IMR-90 (cell line): ENCODE results near the gene HTT. TPM values are rescaled to one million over a fixed set of nuclear protein-coding genes. Genes with fewer than 3 reads are reported as not detected.

ENCODE experiments used
- ATAC-seq: fragments of 200-7000 bp; cut with Tn5 transposase; 2 replicates; pipeline ENCODE4 v1.9.1; 2020; ENCODE audit warnings: low read depth, mild to moderate bottlenecking, moderate library complexity
- BruUV-seq: library from RNA; stranded (reverse); fragments of 400-500 nt; replicated peaks from 2 replicates; lab custom pipeline; 2021; lab: Mats Ljungman, UMichigan
- CTCF ChIA-PET: fragments of 300-600 bp; formaldehyde crosslinking; extraction: SDS; loops from one replicate; lab custom pipeline; 2021; ENCODE audit warnings: antibody characterized with exemption; lab: Yijun Ruan, JAX
- POLR2A ChIA-PET: fragments of 300-600 bp; sonication (Branson Sonifier 250); formaldehyde crosslinking; loops from one replicate; lab custom pipeline; 2022; ENCODE audit warnings: antibody characterized with exemption; ENCODE audit not compliant: unreplicated experiment; lab: Charles Lee
- DNase-seq: peaks from one replicate; pipeline ENCODE4 v3.0.0; 2013
- H2AFZ ChIP-seq: replicated peaks from 2 replicates; pipeline ENCODE3; 2013; ENCODE audit warnings: low read length, mild to moderate bottlenecking; ENCODE audit not compliant: poor library complexity
- H2AK5ac ChIP-seq: 2 replicates; pipeline ENCODE4 v1.6.1; 2013; ENCODE audit warnings: low read depth, low read length, inconsistent platforms
- H2AK9ac ChIP-seq: replicated peaks from 2 replicates; pipeline ENCODE3; 2013; ENCODE audit warnings: mild to moderate bottlenecking, low read depth, low read length, moderate library complexity; ENCODE audit not compliant: poor library complexity
- H2BK120ac ChIP-seq: 2 replicates; pipeline ENCODE4 v1.6.1; 2013; ENCODE audit warnings: low read depth, low read length, inconsistent platforms
- H2BK15ac ChIP-seq: 3 replicates; pipeline ENCODE4 v1.6.1; 2013; ENCODE audit warnings: low read depth, low read length, inconsistent platforms
- H2BK20ac ChIP-seq: 2 replicates; pipeline ENCODE4 v1.6.1; 2013; ENCODE audit warnings: low read depth, mild to moderate bottlenecking, inconsistent platforms, low read length, moderate library complexity
- H2BK5ac ChIP-seq: 2 replicates; pipeline ENCODE4 v1.6.1; 2013; ENCODE audit warnings: mild to moderate bottlenecking, low read depth, low read length, inconsistent platforms; ENCODE audit not compliant: poor library complexity, severe bottlenecking
- H3K14ac ChIP-seq: replicated peaks from 2 replicates; pipeline ENCODE4 v1.6.1; 2013; ENCODE audit warnings: low read depth, low read length, inconsistent platforms
- H3K18ac ChIP-seq: 2 replicates; pipeline ENCODE4 v1.6.1; 2013; ENCODE audit warnings: low read depth, low read length, control low read depth
- H3K23ac ChIP-seq: 2 replicates; pipeline ENCODE4 v1.6.1; 2013; ENCODE audit warnings: low read depth, low read length, inconsistent platforms
- H3K27ac ChIP-seq: 2 replicates; pipeline ENCODE4 v1.5.1; 2013; ENCODE audit warnings: mild to moderate bottlenecking, control low read depth, low read length; ENCODE audit not compliant: insufficient read depth
- H3K27me3 ChIP-seq: 2 replicates; pipeline ENCODE4 v1.6.1; 2013; ENCODE audit warnings: low read length; ENCODE audit not compliant: control insufficient read depth, insufficient read depth
- H3K36me3 ChIP-seq: 2 replicates; pipeline ENCODE4 v1.6.1; 2013; ENCODE audit warnings: low read length, mixed read lengths; ENCODE audit not compliant: control insufficient read depth, insufficient read depth
- H3K4ac ChIP-seq: 2 replicates; pipeline ENCODE4 v1.6.1; 2013; ENCODE audit warnings: low read depth, low read length, inconsistent platforms
- H3K4me1 ChIP-seq: 2 replicates; pipeline ENCODE4 v1.6.1; 2013; ENCODE audit warnings: low read length, mixed read lengths; ENCODE audit not compliant: control insufficient read depth, insufficient read depth
- H3K4me2 ChIP-seq: 2 replicates; pipeline ENCODE4 v1.6.1; 2013; ENCODE audit warnings: low read depth, mild to moderate bottlenecking, control low read depth, low read length, moderate library complexity
- H3K4me3 ChIP-seq: 2 replicates; pipeline ENCODE4 v1.5.1; 2013; ENCODE audit warnings: low read depth, mild to moderate bottlenecking, control low read depth, low read length, moderate library complexity; ENCODE audit not compliant: insufficient read depth
- H3K56ac ChIP-seq: 2 replicates; pipeline ENCODE4 v1.6.1; 2013; ENCODE audit warnings: low read length, inconsistent platforms; ENCODE audit not compliant: insufficient read depth; ENCODE audit errors: extremely low read depth
- H3K79me1 ChIP-seq, 2 experiments: 2 replicates each; pipeline ENCODE4 v1.6.1; 2013; ENCODE audit warnings: low read length in 2 of 2, inconsistent platforms in 1 of 2, low read depth in 1 of 2
- H3K9ac ChIP-seq: 2 replicates; pipeline ENCODE4 v1.6.1; 2013; ENCODE audit warnings: low read depth, low read length, control low read depth
- H3K9me1 ChIP-seq: 2 replicates; pipeline ENCODE4 v1.6.1; 2013; ENCODE audit warnings: low read length, inconsistent platforms; ENCODE audit not compliant: insufficient read depth
- H3K9me3 ChIP-seq: 2 replicates; pipeline ENCODE4 v1.6.1; 2013; ENCODE audit warnings: low read length; ENCODE audit not compliant: control insufficient read depth, insufficient read depth
- H4K20me1 ChIP-seq: 2 replicates; pipeline ENCODE4 v1.6.1; 2013; ENCODE audit warnings: low read length, inconsistent platforms; ENCODE audit not compliant: insufficient read depth
- H4K5ac ChIP-seq: 2 replicates; pipeline ENCODE4 v1.6.1; 2013; ENCODE audit warnings: mild to moderate bottlenecking, low read depth, low read length, control low read depth
- H4K8ac ChIP-seq, 2 experiments: 2 replicates each; pipeline ENCODE4 v1.6.1; 2013; ENCODE audit warnings: low read depth in 2 of 2, low read length in 2 of 2, control low read depth in 1 of 2, inconsistent platforms in 1 of 2
- H4K91ac ChIP-seq: 2 replicates; pipeline ENCODE4 v1.6.1; 2013; ENCODE audit warnings: low read depth, low read length, inconsistent platforms; ENCODE audit not compliant: insufficient read depth
- BHLHE40 ChIP-seq: fragments of 150-350 bp; IDR thresholded peaks from 2 replicates; pipeline ENCODE4 v1.6.1; 2016; ENCODE audit warnings: mild to moderate bottlenecking, low read depth, low read length
- CEBPB ChIP-seq: IDR thresholded peaks from 2 replicates; pipeline ENCODE4 v1.6.1; 2012; ENCODE audit warnings: low read depth, low read length, improper control_type of control experiment
- CHD1 ChIP-seq: IDR thresholded peaks from 2 replicates; pipeline ENCODE4 v1.6.1; 2012; ENCODE audit warnings: low read depth, low read length, improper control_type of control experiment
- FOS ChIP-seq: fragments of 150-350 bp; IDR thresholded peaks from 2 replicates; pipeline ENCODE4 v1.6.1; 2016; ENCODE audit warnings: low read depth, low read length
- MAFK ChIP-seq: IDR thresholded peaks from 2 replicates; pipeline ENCODE4 v1.6.1; 2012; ENCODE audit warnings: low read depth, low read length, improper control_type of control experiment
- MAZ ChIP-seq: IDR thresholded peaks from 2 replicates; pipeline ENCODE4 v1.6.1; 2012; ENCODE audit warnings: low read depth, mild to moderate bottlenecking, low read length, improper control_type of control experiment, moderate library complexity, borderline replicate concordance
- MXI1 ChIP-seq: IDR thresholded peaks from 2 replicates; pipeline ENCODE4 v1.6.1; 2012; ENCODE audit warnings: low read depth, mild to moderate bottlenecking, low read length, moderate library complexity, borderline replicate concordance
- NFE2L2 ChIP-seq: fragments of 150-350 bp; IDR thresholded peaks from 2 replicates; pipeline ENCODE4 v1.6.1; 2016; ENCODE audit warnings: low read depth, mild to moderate bottlenecking, low read length
- POLR2A ChIP-seq: IDR thresholded peaks from 2 replicates; pipeline ENCODE4 v1.6.1; 2012; ENCODE audit warnings: mild to moderate bottlenecking, low read depth, low read length
- RAD21 ChIP-seq: IDR thresholded peaks from 2 replicates; pipeline ENCODE4 v1.6.1; 2012; ENCODE audit warnings: low read length, improper control_type of control experiment
- RCOR1 ChIP-seq: IDR thresholded peaks from 2 replicates; pipeline ENCODE4 v1.6.1; 2012; ENCODE audit warnings: mild to moderate bottlenecking, low read length, improper control_type of control experiment; ENCODE audit not compliant: insufficient replicate concordance
- RFX5 ChIP-seq: IDR thresholded peaks from 2 replicates; pipeline ENCODE4 v1.8.0; 2012; ENCODE audit warnings: low read depth, mild to moderate bottlenecking, low read length, moderate library complexity
- SMC3 ChIP-seq: fragments of 150-350 bp; IDR thresholded peaks from 2 replicates; pipeline ENCODE4 v1.6.1; 2016; ENCODE audit warnings: low read depth, mild to moderate bottlenecking, antibody characterized with exemption, low read length, moderate library complexity
- WGBS, 2 experiments: methylation state at CpG; one replicate each; pipeline versions ENCODE4 v1.1.5 to v1.1.7; 2013; ENCODE audit warnings: missing lambda C conversion rate in 2 of 2; ENCODE audit not compliant: insufficient read length in 1 of 2; ENCODE audit errors: extremely low coverage in 2 of 2; 5-methylcytosine and 5-hydroxymethylcytosine counted together
- dilution Hi-C: fragments of 300-500 bp; cut with HindIII; formaldehyde crosslinking; loops from one replicate; pipeline ENCODE4 v1.14.3; 2018; ENCODE audit warnings: low sequenced_read_pairs; ENCODE audit not compliant: unreplicated experiment
- in situ Hi-C: fragments of 300-500 bp; cut with MboI; formaldehyde crosslinking; loops from 3 replicates; pipeline ENCODE4 v1.14.3; 2019; ENCODE audit warnings: low sequenced_read_pairs, inconsistent platforms, mixed read lengths
- intact Hi-C: fragments of 100-400 bp; cut with micrococcal nuclease; formaldehyde crosslinking; loops from 2 replicates; pipeline ENCODE4 v1.10.0; 2022
- polyA plus RNA-seq, 3 experiments: library from polyadenylated mRNA; depleted of rRNA; stranded (reverse); fragments of >200 nt; gene quantifications; 2 replicates each; pipeline ENCODE4 v1.2.3, GENCODE V29; 2012; ENCODE audit warnings: low replicate concordance in 1 of 3
- total RNA-seq: library from RNA; depleted of rRNA; stranded (reverse); fragments of >200 nt; gene quantifications from 2 replicates; pipeline ENCODE4 v1.2.3, GENCODE V29; 2012
- TF ChIP-seq, protein P1 (sequence below): fragments of 150-350 bp; IDR thresholded peaks from 2 replicates; pipeline ENCODE4 v1.6.1; 2016; ENCODE audit warnings: low read depth, mild to moderate bottlenecking, low read length, moderate library complexity, borderline replicate concordance
- TF ChIP-seq, protein P2 (sequence below): conservative IDR thresholded peaks from 2 replicates; pipeline ENCODE4 v1.5.1; 2012; ENCODE audit warnings: mild to moderate bottlenecking, low read depth, low read length, improper control_type of control experiment
- TF ChIP-seq, protein P3 (sequence below): fragments of 150-350 bp; IDR thresholded peaks from 2 replicates; pipeline ENCODE4 v1.6.1; 2017; ENCODE audit warnings: mild to moderate bottlenecking, antibody characterized with exemption, low read length, low read depth

HTT gene
- total and polyA plus RNA-seq, 2 of the 4 experiments (the other 2 are of a cell fraction): 11.6 to 14.3 TPM

DNA sequence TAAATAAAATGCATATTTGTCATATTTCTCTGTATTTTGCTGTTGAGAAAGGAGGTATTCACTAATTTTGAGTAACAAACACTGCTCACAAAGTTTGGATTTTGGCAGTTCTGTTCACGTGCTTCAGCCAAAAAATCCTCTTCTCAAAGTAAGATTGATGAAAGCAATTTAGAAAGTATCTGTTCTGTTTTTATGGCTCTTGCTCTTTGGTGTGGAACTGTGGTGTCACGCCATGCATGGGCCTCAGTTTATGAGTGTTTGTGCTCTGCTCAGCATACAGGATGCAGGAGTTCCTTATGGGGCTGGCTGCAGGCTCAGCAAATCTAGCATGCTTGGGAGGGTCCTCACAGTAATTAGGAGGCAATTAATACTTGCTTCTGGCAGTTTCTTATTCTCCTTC is 3.3 kb downstream of the HTT start:
- Histone ChIP-seq H3K4me2 (no peak overlapping the region), H3K56ac (no peak overlapping the region), H2BK5ac (no peak overlapping the region), H2BK20ac (no peak overlapping the region), H3K79me1 (peaks cover 19 to 54% of the 10 kb centered on the region in 2 experiments), H2AK5ac (no peak overlapping the region), H4K8ac (no peak overlapping the region), H3K9ac (no peak overlapping the region), H3K36me3 (no peaks in the 10 kb centered on the region), H3K4ac (no peak overlapping the region), H4K5ac (no peak overlapping the region), H3K9me3 (no peaks in the 10 kb centered on the region), H3K14ac (no peak overlapping the region), H3K4me3 (no peak overlapping the region), H2BK120ac (no peak overlapping the region), H2BK15ac (no peak overlapping the region), H3K27ac (no peak overlapping the region), H4K91ac (no peak overlapping the region), H3K9me1 (peaks cover 14% of the 10 kb centered on the region), H4K20me1 (peaks cover 56% of the 10 kb centered on the region), H3K18ac (no peak overlapping the region), H3K4me1 (peaks cover 4% of the 10 kb centered on the region; the same call in 1 of the 2 replicates), H2AFZ (no peak overlapping the region), H2AK9ac (no peak overlapping the region), H3K27me3 (no peaks in the 10 kb centered on the region), H3K23ac (no peak overlapping the region)
- no CpG with 5 or more reads among the region's 2 CpGs for WGBS, 2 experiments
- ChIA-PET POLR2A (no interaction called here), CTCF (no interaction called here)
- in situ Hi-C loops (no loop called here), dilution Hi-C loops (no loop called here), intact Hi-C loops (no loop called here)
- TF ChIP-seq MAZ (no peak), MXI1 (no peak), BHLHE40 (no peak), SMC3 (no peak), CHD1 (no peak), RCOR1 (no peak), NFE2L2 (no peak), RFX5 (no peak), POLR2A (no peak), FOS (no peak), RAD21 (no peak), MAFK (no peak), CEBPB (no peak)
- TF ChIP-seq, protein P1, sequence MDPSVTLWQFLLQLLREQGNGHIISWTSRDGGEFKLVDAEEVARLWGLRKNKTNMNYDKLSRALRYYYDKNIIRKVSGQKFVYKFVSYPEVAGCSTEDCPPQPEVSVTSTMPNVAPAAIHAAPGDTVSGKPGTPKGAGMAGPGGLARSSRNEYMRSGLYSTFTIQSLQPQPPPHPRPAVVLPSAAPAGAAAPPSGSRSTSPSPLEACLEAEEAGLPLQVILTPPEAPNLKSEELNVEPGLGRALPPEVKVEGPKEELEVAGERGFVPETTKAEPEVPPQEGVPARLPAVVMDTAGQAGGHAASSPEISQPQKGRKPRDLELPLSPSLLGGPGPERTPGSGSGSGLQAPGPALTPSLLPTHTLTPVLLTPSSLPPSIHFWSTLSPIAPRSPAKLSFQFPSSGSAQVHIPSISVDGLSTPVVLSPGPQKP: no peak
- TF ChIP-seq, protein P2, sequence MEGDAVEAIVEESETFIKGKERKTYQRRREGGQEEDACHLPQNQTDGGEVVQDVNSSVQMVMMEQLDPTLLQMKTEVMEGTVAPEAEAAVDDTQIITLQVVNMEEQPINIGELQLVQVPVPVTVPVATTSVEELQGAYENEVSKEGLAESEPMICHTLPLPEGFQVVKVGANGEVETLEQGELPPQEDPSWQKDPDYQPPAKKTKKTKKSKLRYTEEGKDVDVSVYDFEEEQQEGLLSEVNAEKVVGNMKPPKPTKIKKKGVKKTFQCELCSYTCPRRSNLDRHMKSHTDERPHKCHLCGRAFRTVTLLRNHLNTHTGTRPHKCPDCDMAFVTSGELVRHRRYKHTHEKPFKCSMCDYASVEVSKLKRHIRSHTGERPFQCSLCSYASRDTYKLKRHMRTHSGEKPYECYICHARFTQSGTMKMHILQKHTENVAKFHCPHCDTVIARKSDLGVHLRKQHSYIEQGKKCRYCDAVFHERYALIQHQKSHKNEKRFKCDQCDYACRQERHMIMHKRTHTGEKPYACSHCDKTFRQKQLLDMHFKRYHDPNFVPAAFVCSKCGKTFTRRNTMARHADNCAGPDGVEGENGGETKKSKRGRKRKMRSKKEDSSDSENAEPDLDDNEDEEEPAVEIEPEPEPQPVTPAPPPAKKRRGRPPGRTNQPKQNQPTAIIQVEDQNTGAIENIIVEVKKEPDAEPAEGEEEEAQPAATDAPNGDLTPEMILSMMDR: no peak
- TF ChIP-seq, protein P3, sequence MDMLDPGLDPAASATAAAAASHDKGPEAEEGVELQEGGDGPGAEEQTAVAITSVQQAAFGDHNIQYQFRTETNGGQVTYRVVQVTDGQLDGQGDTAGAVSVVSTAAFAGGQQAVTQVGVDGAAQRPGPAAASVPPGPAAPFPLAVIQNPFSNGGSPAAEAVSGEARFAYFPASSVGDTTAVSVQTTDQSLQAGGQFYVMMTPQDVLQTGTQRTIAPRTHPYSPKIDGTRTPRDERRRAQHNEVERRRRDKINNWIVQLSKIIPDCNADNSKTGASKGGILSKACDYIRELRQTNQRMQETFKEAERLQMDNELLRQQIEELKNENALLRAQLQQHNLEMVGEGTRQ: no peak
- ATAC-seq: no peak
- BruUV-seq: no TSS peak
- no peak for DNase-seq
